Medulla oblongata (tissue), 1 donor: ENCODE results near the gene SMURF2.
"Not testable (repeated sequence)": the region's sequence is repeated elsewhere in the genome, so short reads cannot be mapped to it uniquely, and the experiment has no call there.

Experiments used
- DNase-seq: peaks from one replicate; pipeline ENCODE4 v3.0.0-alpha.2; 2015; ENCODE audit errors: extremely low spot score

Gene SMURF2

GRCh38 chr17:64596988-64597387 lies 65.1 kb downstream of the SMURF2 start:
- no peak for DNase-seq

GRCh38 chr17:64596439-64596838 lies 65.7 kb downstream of the SMURF2 start:
- no peak for DNase-seq

GRCh38 chr17:64591944-64592343 lies 70.2 kb downstream of the SMURF2 start:
- DNase-seq: peak; percentile 12

- no peak for DNase-seq
Observed at GRCh38 chr17:64585146-64585545, 77.0 kb downstream of the SMURF2 start.

GRCh38 chr17:64583038-64583437 lies 79.1 kb downstream of the SMURF2 start:
- DNase-seq: no peak

- DNase-seq: no peak
Observed at GRCh38 chr17:64580384-64581315, 81.5 kb downstream of the SMURF2 start.

GRCh38 chr17:64579917-64580316 lies 82.2 kb downstream of the SMURF2 start:
- DNase-seq: peak; percentile 34

GRCh38 chr17:64577025-64577424 lies 85.1 kb downstream of the SMURF2 start:
- DNase-seq: not testable (repeated sequence)

- DNase-seq: no peak
Observed at GRCh38 chr17:64575431-64575830, 86.7 kb downstream of the SMURF2 start.

- DNase-seq: no peak
Observed at GRCh38 chr17:64574646-64575045, 87.5 kb downstream of the SMURF2 start.

GRCh38 chr17:64573214-64573613 lies 88.9 kb downstream of the SMURF2 start:
- no peak for DNase-seq

GRCh38 chr17:64572682-64573154 lies 89.4 kb downstream of the SMURF2 start:
- DNase-seq: no peak

GRCh38 chr17:64571746-64572145 lies 90.4 kb downstream of the SMURF2 start:
- DNase-seq: no peak

GRCh38 chr17:64565563-64565962 lies 96.5 kb downstream of the SMURF2 start:
- DNase-seq: no peak

- DNase-seq: no peak
Observed at GRCh38 chr17:64564098-64564497, 98.0 kb downstream of the SMURF2 start.

GRCh38 chr17:64555281-64555680 lies 106.8 kb downstream of the SMURF2 start:
- DNase-seq: no peak

GRCh38 chr17:64554028-64554637 lies 108.0 kb downstream of the SMURF2 start:
- no peak for DNase-seq

GRCh38 chr17:64551461-64551860 lies 110.6 kb downstream of the SMURF2 start:
- DNase-seq: no peak

- DNase-seq: no peak
Observed at GRCh38 chr17:64547319-64547718, 114.8 kb downstream of the SMURF2 start.

GRCh38 chr17:64546716-64547115 lies 115.4 kb downstream of the SMURF2 start:
- no peak for DNase-seq

GRCh38 chr17:64544742-64545141 lies 117.4 kb downstream of the SMURF2 start:
- no peak for DNase-seq

- DNase-seq: no peak
Observed at GRCh38 chr17:64540118-64540776, 121.9 kb downstream of the SMURF2 start.
